GM12875 (cell line): ENCODE results near the gene MEGF11.

Source experiments
- H3K4me3 ChIP-seq: one replicate; pipeline ENCODE4 v1.5.1; 2011; ENCODE audit warnings: low read depth, low read length, control low read depth
- CTCF ChIP-seq: IDR thresholded peaks from 2 replicates; pipeline ENCODE4 v1.5.1; 2011; ENCODE audit warnings: low read depth, mild to moderate bottlenecking, control low read depth, inconsistent platforms, low read length, moderate library complexity, borderline replicate concordance; ENCODE audit not compliant: insufficient read depth

MEGF11 gene

GRCh38 chr15:65909831-65910230 lies 343.7 kb downstream of the MEGF11 start:
- TF ChIP-seq CTCF: no peak
- H3K4me3 ChIP-seq: no peak overlapping the region

GRCh38 chr15:65908876-65909275 lies 344.7 kb downstream of the MEGF11 start:
- TF ChIP-seq CTCF: no peak
- H3K4me3 ChIP-seq: no peak overlapping the region

GRCh38 chr15:65907661-65908060 lies 345.9 kb downstream of the MEGF11 start:
- no peak overlapping the region for H3K4me3 ChIP-seq
- no peak for TF ChIP-seq CTCF

GRCh38 chr15:65906396-65906795 lies 347.2 kb downstream of the MEGF11 start:
- no peak for TF ChIP-seq CTCF
- no peak overlapping the region for H3K4me3 ChIP-seq

- H3K4me3 ChIP-seq: no peak overlapping the region
- TF ChIP-seq CTCF: no peak
These were observed 349.2 kb downstream of the MEGF11 start for GRCh38 chr15:65904301-65904700.

GRCh38 chr15:65903296-65904073 lies 350.1 kb downstream of the MEGF11 start:
- no peak overlapping the region for H3K4me3 ChIP-seq
- no peak for TF ChIP-seq CTCF

- TF ChIP-seq CTCF: no peak
These were observed 351.2 kb downstream of the MEGF11 start for GRCh38 chr15:65902373-65902772.

More at GRCh38 chr15:65902373-65902772, 351.2 kb downstream of the MEGF11 start:
- H3K4me3 ChIP-seq: no peak overlapping the region
